ENCODE measurements around the gene UXT.
A peak's percentile ranks its signal among the peaks of the same experiment; 100 is the strongest.

The UXT gene

GRCh38 chrX:47625365-47625764 lies 33.6 kb downstream of the UXT start (continued):
- no peak for TF ChIP-seq ESRRG (CRISPR knock-in tag; IDR thresholded peaks at IDR 0.05)
- TF ChIP-seq TCF4 (CRISPR knock-in tag; IDR thresholded peaks at IDR 0.05; ENCODE audit: borderline replicate concordance) = no peak
- TF ChIP-seq ISL1 (CRISPR knock-in tag; IDR thresholded peaks at IDR 0.05) = no peak

GRCh38 chrX:47623540-47624027 lies 35.4 kb downstream of the UXT start:
- ATAC-seq = peak; percentile 93
- no peak for TF ChIP-seq SNAI2 (CRISPR knock-in tag; IDR thresholded peaks at IDR 0.05)
- no peak for TF ChIP-seq OSR1 (CRISPR knock-in tag; IDR thresholded peaks at IDR 0.05)
- TF ChIP-seq GLIS3 (CRISPR knock-in tag; IDR thresholded peaks at IDR 0.05) = no peak
- TF ChIP-seq ISL1 (CRISPR knock-in tag; IDR thresholded peaks at IDR 0.05) = no peak
- no peak for TF ChIP-seq ZFP30 (CRISPR knock-in tag; IDR thresholded peaks at IDR 0.05)
- TF ChIP-seq ESRRG (CRISPR knock-in tag; IDR thresholded peaks at IDR 0.05) = no peak
- TF ChIP-seq ZC3H10 (CRISPR knock-in tag; IDR thresholded peaks at IDR 0.05) = no peak
- no peak for TF ChIP-seq ARNTL (CRISPR knock-in tag; IDR thresholded peaks at IDR 0.05; ENCODE audit: borderline replicate concordance, low read depth)
- no peak for TF ChIP-seq ZNF565 (CRISPR knock-in tag; conservative IDR thresholded peaks at IDR 0.05; ENCODE audit: low read depth)
- TF ChIP-seq TSHZ2 (CRISPR knock-in tag; IDR thresholded peaks at IDR 0.05) = no peak
- no peak for TF ChIP-seq TCF4 (CRISPR knock-in tag; IDR thresholded peaks at IDR 0.05; ENCODE audit: borderline replicate concordance)
- TF ChIP-seq POU6F1 (CRISPR knock-in tag; IDR thresholded peaks at IDR 0.05; ENCODE audit: borderline replicate concordance, low read depth) = no peak
- no peak for TF ChIP-seq PATZ1 (CRISPR knock-in tag; IDR thresholded peaks at IDR 0.05; ENCODE audit: borderline replicate concordance)
- TF ChIP-seq TOX (CRISPR knock-in tag; IDR thresholded peaks at IDR 0.05; ENCODE audit: borderline replicate concordance) = no peak

GRCh38 chrX:47621851-47622250 lies 37.1 kb downstream of the UXT start:
- TF ChIP-seq ZNF70 (CRISPR knock-in tag; IDR thresholded peaks at IDR 0.05) (no peak), OSR1 (CRISPR knock-in tag; IDR thresholded peaks at IDR 0.05) (no peak), PATZ1 (CRISPR knock-in tag; IDR thresholded peaks at IDR 0.05; ENCODE audit: borderline replicate concordance) (no peak), ZFP30 (CRISPR knock-in tag; IDR thresholded peaks at IDR 0.05) (no peak), GLIS3 (CRISPR knock-in tag; IDR thresholded peaks at IDR 0.05) (no peak), RARB (CRISPR knock-in tag; IDR thresholded peaks at IDR 0.05) (no peak), TOX (CRISPR knock-in tag; IDR thresholded peaks at IDR 0.05; ENCODE audit: borderline replicate concordance) (no peak), ISL1 (CRISPR knock-in tag; IDR thresholded peaks at IDR 0.05) (no peak), TSHZ2 (CRISPR knock-in tag; IDR thresholded peaks at IDR 0.05) (no peak), CSRNP3 (CRISPR knock-in tag; IDR thresholded peaks at IDR 0.05) (no peak), CSDC2 (CRISPR knock-in tag; IDR thresholded peaks at IDR 0.05) (no peak), ZC3H10 (CRISPR knock-in tag; IDR thresholded peaks at IDR 0.05) (no peak), PPARA (CRISPR knock-in tag; IDR thresholded peaks at IDR 0.05; ENCODE audit: borderline replicate concordance) (no peak), ZNF8 (CRISPR knock-in tag; IDR thresholded peaks at IDR 0.05) (no peak), TCF4 (CRISPR knock-in tag; IDR thresholded peaks at IDR 0.05; ENCODE audit: borderline replicate concordance) (no peak), BACH2 (CRISPR knock-in tag; IDR thresholded peaks at IDR 0.05; ENCODE audit: borderline replicate concordance) (no peak), SNAI2 (CRISPR knock-in tag; IDR thresholded peaks at IDR 0.05) (no peak), ARNTL (CRISPR knock-in tag; IDR thresholded peaks at IDR 0.05; ENCODE audit: borderline replicate concordance, low read depth) (no peak), POU6F1 (CRISPR knock-in tag; IDR thresholded peaks at IDR 0.05; ENCODE audit: borderline replicate concordance, low read depth) (no peak)
- no peak for ATAC-seq
